ENCODE results near the gene MAP3K12. TPM values are rescaled to one million over a fixed set of nuclear protein-coding genes. Genes with fewer than 3 reads are reported as not detected.

MAP3K12 gene
- total and polyA plus RNA-seq, 2 of the 4 experiments (the other 2 are of a cell fraction): 29.0 to 52.5 TPM

- Histone ChIP-seq H3K27ac (ENCODE audit: insufficient read depth, low read length) (no peak overlapping the region), H3K4me3 (ENCODE audit: insufficient read depth, low read depth, low read length) (no peak overlapping the region), H3K9me1 (ENCODE audit: insufficient read depth, low read length) (no peaks in the 10 kb centered on the region), H3K9me3 (ENCODE audit: control insufficient read depth, insufficient read depth, low read length) (no peaks in the 10 kb centered on the region), H3K79me1 (ENCODE audit: low read depth in 1 of 2, low read length in 2 of 2) (peaks cover 46 to 78% of the 10 kb centered on the region in 2 experiments), H4K5ac (ENCODE audit: low read depth, low read length) (no peak overlapping the region), H3K27me3 (ENCODE audit: control insufficient read depth, insufficient read depth, low read length) (no peaks in the 10 kb centered on the region), H3K4me1 (ENCODE audit: control insufficient read depth, insufficient read depth, low read length) (peaks cover 8% of the 10 kb centered on the region), H4K20me1 (ENCODE audit: insufficient read depth, low read length) (peaks cover 95% of the 10 kb centered on the region), H3K36me3 (ENCODE audit: control insufficient read depth, insufficient read depth, low read length) (peaks cover 80% of the 10 kb centered on the region), H2AK5ac (ENCODE audit: low read depth, low read length) (no peak overlapping the region; the same call in 1 of the 2 replicates), H2BK15ac (ENCODE audit: low read depth, low read length) (no peak overlapping the region), H4K8ac (ENCODE audit: low read depth in 2 of 2, low read length in 2 of 2) (no peak overlapping the region), H3K18ac (ENCODE audit: low read depth, low read length) (no peak overlapping the region), H3K4ac (ENCODE audit: low read depth, low read length) (no peak overlapping the region), H2AFZ (replicated peaks; ENCODE audit: low read length, poor library complexity) (no peak overlapping the region), H3K4me2 (ENCODE audit: low read depth, low read length) (no peak overlapping the region), H2BK120ac (ENCODE audit: low read depth, low read length) (no peak overlapping the region), H2BK20ac (ENCODE audit: low read depth, low read length) (no peak overlapping the region), H2AK9ac (replicated peaks; ENCODE audit: low read depth, low read length, poor library complexity) (no peak overlapping the region), H3K14ac (replicated peaks; ENCODE audit: low read depth, low read length) (no peak overlapping the region), H3K9ac (ENCODE audit: low read depth, low read length) (no peak overlapping the region), H4K91ac (ENCODE audit: insufficient read depth, low read depth, low read length) (no peak overlapping the region), H2BK5ac (ENCODE audit: low read depth, low read length, poor library complexity, severe bottlenecking) (no peak overlapping the region), H3K56ac (ENCODE audit: extremely low read depth, insufficient read depth, low read length) (no peak overlapping the region), H3K23ac (ENCODE audit: low read depth, low read length) (no peak overlapping the region; the same call in 1 of the 2 replicates)
- BruUV-seq (replicated peaks): no TSS peak
- ATAC-seq (ENCODE audit: low read depth) (no peak), DNase-seq (no peak)
- in situ Hi-C loops (cut with MboI; ENCODE audit: low sequenced_read_pairs) (no loop called here), dilution Hi-C loops (cut with HindIII; ENCODE audit: low sequenced_read_pairs, unreplicated experiment) (no loop called here), intact Hi-C loops (cut with micrococcal nuclease) (no loop called here)
- no peak for TF ChIP-seq CEBPB (IDR thresholded peaks at IDR 0.05; ENCODE audit: low read depth, low read length)
- TF ChIP-seq FOS (IDR thresholded peaks at IDR 0.05; ENCODE audit: low read depth, low read length): no peak
- no peak for TF ChIP-seq MXI1 (IDR thresholded peaks at IDR 0.05; ENCODE audit: borderline replicate concordance, low read depth, low read length)
- TF ChIP-seq BHLHE40 (IDR thresholded peaks at IDR 0.05; ENCODE audit: low read depth, low read length): no peak
- POLR2A ChIA-PET (ENCODE audit: unreplicated experiment): no interaction called here
- CTCF ChIA-PET: interaction anchor here (0.6 kb wide), 1 partner anchor 139 kb away, joined by 4 read pairs; no protein-coding TSS in a partner anchor
- WGBS, 2 experiments (ENCODE audit: extremely low coverage in 2 of 2, insufficient read length in 1 of 2): no CpG with 5 or more reads among the region's 3 CpGs
Measured at GRCh38 chr12:53461059-53461458, 38.2 kb downstream of the MAP3K12 start.

Measured in IMR-90 (cell line).